ENCODE measurements around the gene CHMP6. TPM values are rescaled to one million over a fixed set of nuclear protein-coding genes. Genes with fewer than 3 reads are reported as not detected.
"Not testable (repeated sequence)": the region's sequence is repeated elsewhere in the genome, so short reads cannot be mapped to it uniquely, and the experiment has no call there.

CHMP6 gene
- total RNA-seq, 1 donor from 2014 or later = 22.5 TPM

DNA sequence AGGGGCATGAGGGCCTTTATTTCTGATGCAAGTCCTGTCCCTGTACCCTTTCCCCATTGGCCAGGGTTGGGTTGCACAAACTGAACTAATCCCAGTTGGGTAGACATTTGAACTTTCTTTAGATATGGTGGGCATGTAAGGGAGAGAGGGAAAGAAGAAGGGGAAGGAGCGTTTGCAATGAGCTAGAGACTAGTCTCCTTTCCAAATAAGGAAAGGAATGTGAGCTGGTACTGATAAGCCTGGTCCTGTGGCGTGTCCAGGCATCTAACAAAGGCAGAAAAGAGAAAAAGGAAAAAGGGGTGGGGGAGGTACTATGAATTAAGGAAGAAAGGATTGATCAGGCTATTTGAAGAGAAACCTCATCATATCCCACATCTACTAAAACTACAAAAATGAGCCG is 20.3 kb downstream of the CHMP6 start:
- no peak for DNase-seq

DNA sequence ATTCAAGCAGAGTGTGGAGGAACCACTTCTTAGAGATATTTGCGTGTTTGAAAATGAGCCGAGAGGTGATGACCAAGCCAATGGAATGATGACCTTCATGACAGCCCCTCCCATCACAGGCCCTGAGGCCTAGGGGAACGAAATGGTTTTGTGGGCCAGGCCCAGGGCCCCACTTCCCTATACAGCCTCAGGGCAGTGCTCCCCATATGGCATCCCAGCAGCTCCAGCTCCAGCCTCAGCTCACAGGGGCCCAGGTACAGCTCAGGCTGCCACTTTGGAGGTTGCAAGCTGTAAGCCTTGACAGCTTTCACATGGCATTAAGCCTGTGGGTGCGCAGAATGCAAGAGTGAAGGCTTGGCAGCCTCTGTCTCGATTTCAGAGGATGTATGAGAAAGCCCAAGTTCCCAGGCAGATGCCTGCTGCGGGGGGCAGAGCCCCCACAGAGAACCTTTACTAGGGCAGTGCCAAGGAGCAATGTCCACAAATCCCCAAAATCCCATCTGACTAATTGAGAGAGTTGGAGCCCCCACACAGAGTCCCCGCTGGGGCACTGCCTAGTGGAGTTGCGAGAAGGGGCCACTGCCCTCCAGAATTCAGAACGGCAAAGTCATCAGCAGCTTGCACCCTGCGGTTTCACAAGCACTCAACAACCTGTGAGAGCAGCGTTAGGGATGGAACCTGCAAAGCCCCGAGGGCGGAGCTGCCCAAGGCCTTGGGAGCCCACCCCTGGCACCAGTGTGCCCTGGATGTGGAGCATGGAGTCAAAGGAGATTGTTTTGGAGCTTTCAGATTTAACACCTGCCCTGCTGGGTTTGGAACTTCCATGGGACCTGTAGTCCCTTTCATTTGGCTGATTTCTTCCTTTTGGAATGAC is 21.2 kb downstream of the CHMP6 start:
- DNase-seq = no peak

DNA sequence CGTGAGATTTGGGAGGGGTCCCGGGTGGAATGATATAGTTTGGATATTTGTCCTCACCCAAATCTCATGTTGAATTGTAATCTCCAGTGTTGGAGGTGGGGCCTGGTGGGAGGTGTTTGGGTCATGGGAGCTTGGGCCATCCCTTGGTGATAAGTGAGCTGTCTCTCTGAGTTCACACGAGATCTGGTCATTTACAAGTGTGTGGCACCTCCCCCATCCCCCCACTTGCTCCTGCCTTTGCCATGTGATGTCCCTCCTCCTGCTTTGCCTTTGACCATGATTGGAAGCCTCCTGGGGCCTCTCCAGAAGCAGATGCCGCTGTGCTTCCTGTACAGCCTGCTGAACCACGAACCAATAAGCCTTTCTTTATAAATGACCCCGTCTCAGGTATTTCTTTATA is 22.0 kb downstream of the CHMP6 start:
- DNase-seq = no peak

DNA sequence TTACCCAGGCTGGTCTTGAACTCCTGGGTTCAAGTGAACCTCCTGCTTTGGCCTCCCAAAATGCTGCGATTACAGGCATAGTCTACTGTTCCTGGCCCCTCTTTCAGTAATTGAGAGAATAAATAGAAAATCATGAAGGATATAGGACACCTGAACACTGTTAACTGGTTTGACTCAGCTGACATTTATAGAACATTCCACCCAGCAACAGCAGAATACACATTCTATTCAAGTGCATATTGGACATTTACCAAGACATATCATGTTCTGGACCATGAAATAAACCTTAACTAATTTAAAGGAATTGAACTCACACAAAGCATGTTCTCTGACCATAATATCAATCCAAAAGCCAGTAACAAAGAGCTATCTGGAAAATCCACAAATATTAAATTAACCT is 23.5 kb downstream of the CHMP6 start:
- peak; percentile 91 for DNase-seq

DNA sequence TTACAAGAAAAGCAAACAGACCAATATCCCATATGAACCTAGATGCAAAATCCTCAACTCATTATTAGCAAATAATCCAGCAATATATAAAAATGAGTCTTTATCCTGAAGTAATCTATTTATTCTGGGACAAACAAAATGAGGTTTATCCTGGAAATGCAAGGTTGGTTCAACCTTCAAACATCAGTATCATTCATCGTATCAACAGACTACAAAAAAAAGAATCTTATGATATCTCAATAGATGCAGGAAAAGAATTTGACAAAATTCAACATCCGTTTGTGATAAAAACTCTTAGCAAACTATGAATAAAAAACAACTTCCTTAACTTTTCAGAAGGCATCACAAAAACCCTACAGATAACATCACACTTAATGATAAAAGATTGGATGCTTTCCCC is 24.9 kb downstream of the CHMP6 start:
- DNase-seq = no peak

DNA sequence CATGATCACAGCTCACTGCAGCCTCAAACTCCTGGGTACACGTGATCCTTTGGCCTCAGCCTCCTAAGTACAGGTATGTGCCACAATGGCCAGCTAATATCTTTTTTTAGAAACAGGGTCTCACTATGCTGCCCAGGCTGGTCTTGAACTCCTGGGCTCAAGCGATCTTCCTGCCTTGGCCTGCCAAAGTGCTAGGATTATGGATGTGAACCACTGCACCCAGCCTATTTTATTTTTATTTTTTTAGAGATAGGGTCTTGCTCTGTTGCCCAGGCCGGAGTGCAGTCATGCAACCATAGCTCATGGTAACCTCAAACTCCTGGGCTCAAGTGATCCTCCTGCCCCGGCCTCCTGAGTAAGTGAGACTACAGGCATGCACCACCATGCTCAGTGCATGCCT is 25.7 kb downstream of the CHMP6 start:
- DNase-seq = not testable (repeated sequence)

DNA sequence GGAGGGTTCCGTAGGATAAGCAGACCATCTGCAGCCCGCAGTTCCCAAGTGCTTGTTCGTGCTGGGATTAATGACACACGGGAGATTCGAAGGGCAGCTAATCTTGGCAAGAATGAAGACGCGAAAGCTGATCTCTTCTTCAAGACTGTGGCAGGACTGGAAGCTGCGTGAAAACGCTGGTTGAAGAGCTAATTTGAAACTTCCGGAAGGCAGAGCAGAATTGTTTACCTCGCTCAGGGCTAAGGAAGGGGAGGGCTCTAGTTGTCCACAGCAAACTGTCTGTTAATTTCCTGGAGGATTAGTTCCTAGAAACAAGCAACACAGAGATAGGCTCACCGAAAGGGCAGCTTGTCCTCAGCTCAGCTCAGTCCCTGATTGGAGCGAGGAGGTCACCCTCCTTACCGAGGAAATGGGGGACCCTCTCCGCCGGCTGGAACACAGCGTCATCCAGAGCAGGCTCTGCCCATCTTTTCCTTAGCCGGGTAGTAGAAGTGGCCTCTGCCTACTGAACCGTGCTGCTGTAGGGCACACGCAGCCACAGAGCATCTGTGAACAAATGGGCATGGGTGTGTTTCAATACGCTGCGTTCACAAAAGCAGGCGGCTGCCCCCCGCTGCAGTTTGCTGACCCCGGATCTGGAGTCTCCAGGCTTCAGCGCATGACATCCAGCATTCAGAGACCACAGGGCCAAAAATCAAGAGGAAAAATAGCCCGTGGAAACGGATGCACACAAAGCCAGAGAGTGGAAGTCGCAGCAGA is 26.6 kb downstream of the CHMP6 start:
- DNase-seq = peak; percentile 88

DNA sequence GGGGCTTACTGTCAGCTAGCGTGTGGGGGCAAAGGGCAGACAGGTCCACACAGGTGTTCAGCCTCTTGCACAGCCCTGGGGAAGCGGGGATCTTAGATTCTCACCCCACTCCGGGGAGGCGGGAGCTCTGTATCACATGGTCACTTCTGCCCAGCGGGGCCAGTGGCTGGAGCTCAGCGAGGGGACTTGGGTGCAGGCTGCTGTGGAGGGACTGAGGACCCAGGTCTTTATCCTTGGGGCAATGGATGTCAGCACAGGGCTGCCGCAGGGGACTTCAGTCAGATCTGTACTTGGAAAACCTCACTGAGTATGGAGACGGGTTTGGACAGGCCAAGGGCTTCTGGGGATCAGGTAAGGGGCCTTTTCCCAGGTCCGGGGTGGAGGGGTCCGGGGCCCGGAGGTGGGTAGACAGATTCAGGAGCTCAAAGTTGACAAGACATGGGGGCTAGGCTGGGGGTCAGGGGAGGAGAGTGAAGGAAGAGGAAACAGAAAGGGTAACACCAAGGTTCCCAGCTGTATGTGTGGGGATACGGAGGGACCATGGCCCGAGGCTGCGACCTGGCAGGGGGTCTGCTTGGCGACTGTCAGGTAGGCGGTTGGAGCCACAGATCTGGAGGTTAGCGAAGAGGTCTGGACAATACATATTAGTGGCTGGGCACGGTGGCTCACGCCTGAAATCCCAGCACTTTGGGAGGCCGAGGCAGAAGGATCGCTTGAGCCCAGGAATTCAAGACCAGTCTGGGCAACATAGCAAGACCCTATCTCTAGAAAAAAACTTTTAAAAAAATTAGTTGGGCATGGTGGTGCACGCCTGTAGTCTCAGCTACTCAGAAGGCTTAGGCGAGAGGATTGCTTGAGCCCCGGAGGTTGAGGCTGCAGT is 28.2 kb downstream of the CHMP6 start:
- DNase-seq = no peak

DNA sequence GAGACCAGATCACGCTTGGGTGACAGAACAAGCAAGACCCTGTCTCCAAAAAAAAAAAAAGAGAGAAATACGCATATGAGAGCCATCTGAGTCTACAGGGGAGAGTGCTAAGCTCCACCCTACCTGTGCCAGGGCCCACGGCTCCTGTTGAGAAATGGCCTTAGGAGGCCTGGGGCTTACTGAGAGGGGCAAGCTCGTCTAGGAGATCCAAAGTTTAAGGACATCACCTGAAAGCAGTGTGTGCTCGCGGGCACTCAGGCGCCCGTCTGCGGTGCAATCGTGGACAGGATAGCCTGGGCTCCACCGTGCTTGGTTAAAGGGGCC is 28.8 kb downstream of the CHMP6 start:
- DNase-seq = no peak

DNA sequence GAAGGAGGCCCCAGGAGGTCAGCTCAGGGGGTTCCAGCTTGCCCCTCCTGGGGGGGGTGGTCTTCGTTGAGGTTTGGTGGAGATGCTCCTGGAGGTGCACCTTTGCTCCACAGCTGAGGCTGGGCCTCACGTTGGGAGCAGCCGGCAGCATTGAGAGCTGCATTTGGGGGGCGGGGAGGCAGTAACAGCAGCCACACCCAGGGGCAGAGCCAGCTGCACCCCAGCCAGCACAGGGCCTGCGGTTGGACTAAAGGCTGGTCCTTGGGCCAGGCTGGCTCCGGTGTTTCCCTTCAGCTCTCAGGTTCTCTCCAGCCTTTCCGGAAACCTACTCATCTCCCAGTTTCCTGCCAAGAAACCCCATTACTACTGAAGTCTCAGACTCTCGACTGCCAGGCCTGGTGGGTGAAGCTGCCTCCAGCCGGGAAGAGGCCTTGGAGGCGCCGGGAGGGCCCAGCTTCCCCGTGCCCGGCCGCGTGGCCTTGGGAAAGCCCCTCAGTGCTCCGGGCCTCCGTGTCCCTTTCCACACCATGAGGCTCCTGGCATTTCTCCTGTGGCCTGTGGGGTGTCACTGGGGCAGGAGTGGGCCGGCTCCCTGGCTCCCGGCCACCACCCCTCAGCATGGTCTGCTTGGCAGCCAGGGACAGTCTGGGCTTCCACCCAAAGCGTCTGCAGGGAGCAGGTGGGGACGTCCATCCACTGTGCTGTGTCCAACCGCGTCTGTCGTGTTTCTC is 29.3 kb downstream of the CHMP6 start:
- peak; percentile 81 for DNase-seq

DNA sequence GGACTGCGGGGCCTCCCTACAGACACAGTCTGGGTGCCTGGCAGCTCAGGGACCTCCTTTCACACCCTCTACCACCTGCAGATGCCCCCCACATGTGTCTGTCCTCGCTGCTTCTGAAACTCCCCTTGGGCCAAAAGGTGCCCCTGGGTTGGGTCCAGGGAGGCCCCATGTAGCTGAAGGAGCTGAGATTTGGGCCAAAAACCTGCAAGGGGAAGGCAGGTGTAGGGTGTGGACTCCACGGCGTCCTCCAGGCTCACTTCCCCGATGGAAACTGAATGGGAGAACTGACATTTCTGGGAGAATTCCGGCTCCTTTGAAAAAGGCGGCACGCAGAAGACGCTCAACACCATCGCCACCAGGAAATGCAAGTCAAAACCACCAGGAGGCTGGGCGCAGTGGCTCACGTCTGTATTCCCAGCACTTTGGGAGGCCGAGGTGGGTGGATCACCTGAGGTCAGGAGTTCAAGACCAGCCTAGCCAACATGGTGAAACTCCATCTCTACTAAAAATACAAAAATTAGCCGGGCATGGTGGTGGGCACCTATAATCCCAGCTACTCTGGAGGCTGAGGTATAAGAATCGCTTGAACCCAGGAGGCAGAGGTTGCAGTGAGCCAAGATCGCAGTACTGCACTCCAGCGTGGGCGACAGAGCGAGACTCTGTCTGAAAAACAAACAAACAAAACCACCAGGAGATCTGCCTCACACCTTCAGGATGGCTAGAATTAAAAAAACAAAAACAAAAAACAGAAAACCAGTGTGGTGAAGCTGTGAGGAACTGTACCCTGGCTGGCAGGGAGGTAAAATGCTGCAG is 30.1 kb downstream of the CHMP6 start:
- DNase-seq = no peak

DNA sequence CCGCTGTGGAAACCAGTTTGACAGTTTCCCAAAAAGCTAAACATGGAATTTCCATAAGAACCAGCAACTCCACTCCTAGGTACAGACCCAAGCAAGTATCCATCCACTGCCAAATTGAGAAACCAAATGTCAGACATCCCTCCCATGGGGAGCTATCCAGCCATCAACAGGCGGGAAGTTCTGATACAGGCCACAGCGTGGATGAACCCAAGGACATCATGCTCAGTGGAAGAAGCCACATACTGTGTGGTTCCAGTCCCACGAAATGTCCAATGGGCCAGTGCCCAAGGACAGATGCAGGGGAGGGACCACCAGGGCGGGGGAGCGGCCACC is 30.7 kb downstream of the CHMP6 start:
- no peak for DNase-seq

DNA sequence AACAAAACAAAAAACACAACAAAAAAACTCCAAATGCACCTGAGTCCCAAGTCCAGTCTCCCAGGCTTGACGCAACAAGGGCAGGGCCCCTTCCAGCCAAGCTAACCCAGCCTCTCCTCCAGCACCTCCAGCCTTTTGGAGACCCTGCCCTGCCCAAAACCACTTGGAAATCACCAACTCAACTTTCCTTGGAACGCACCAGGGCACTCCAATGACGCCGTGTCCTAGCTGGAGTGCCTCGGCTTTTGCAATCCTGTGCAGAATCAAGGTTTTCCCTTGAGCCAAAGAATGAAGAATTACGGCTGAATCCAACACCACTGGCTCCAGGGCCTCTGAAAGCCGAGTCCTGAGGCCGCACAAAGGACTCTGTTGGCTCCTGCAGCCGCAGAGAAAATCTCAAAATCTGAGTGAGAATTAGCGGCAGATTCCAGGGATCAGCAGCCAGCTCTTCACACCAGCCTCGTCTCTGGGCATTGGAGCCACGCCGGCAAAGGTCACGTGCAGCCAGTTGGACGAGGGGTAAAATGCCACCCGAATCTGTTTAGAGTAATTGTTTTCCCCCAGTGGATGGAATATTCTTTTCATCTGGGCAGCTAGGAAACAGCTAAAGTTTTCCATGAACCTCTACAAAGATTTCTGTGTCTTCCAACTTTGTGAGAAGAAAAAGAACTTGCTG is 33.6 kb downstream of the CHMP6 start:
- DNase-seq = peak; percentile 83

DNA sequence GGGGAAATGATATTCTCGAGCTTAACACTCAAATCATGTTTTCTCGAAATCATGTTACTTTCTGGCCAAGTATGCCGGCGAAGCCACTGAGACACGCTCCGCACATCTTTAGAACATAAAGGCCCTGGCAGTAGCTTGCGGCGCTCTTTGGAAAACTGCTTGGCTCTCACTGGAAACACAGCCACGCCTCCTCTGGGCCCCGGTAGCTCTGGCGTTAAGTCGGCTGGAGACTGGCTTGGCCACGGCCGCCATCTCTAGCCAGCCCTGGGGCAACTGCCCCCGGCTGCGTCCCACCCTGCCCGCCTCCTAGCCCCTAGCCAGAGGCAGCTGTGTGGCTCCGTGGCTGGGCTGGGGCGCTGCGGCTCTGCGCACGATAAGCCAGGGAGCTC is 34.1 kb downstream of the CHMP6 start:
- peak; percentile 85 for DNase-seq

DNA sequence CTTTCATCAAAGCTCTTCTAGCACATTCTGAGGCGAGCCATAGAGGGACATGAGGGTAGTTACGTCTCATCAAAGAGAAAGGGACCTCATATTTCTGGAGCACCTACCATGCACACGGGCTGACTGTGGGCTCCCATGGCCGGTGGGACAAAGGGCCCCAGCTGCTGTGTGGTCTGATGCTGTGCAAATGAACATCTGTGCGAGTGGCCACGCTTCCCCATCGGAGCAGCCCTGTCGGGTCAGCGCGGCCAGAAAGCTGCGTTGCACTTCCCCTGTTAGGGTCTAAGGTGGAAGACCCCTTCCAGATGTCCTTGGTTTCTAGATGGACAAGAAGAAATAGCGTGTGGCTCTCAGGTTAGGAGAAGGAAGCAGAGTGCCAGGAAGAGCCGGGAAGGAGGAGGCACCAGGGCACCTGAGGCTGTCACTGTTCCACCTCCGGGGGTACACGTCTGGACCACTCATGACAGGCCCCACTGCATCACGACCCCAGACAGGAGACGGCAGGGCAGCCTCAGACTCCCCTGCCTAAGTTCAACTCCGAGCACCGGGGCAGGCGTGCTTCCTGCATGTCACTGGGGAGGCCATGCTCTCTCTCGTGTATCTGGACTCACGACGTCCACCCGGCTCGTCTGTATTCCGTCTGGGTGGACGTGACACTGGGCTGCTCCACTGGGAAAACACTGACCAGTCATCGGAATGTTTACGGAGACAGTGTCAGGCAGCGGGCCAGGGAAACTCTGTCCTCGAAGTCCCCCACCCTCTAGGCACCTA is 34.8 kb downstream of the CHMP6 start:
- no peak for DNase-seq

DNA sequence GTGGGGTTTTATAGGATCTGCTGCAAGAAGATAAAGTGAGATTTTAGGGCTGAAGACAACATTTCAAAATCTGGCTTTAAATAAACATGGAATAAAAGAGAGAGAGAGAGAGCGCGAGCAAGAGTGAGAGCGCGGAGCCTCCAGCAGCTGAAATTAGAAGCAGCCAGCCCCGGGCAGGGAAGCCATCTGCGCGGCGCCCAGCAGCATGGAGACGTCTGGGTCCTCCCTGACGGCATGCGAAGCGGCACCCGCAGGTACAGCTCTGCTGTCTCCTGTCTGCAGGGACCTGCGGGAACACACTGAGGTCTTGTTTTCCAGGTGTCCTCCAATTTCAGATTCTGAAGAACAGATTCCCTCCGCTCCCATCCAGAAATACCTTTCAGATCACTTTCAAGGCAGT is 35.4 kb downstream of the CHMP6 start:
- no peak for DNase-seq

DNA sequence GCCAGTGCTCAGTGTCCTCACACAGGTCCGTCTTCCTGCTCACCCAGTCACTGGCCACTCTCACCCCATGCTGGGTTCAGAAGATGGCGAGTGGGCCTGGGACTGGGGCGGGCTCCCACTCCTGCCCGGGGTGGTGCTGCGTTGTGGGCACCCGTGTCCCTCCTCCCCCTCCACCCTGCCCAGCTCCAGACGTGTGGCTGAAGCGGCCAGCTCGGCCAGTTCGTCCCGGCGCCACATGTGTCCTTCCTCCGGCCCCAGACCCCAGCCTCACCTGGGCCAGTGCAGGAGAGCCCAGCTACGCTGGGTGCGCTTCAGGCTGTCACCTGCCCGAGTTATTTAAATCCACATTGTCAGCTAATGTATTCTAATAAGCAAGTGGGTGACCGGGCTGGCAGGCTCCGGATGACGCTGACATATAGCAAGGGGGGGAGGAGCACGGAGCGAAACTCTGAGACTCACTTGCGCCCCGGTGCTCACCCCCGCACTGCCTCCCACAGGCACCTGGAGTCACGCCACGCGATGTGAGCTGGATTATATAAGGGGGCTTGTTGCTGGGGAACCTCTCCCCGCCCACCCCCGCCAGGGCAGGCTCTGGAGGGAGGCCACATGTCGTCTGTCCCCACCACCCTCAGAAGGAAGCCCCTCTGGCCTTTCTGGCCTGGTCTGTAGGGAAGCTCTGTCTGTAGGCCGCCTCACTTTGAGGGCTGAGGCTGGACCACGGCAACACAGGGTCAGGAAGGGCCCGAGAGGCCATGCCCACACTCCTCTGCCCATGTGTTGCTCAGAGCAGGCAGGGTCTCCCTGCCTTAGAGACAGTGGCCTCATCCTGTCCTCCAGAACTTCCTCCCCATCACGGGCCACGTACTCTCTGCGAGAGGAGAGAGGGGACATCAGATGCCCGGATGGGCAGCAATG is 36.2 kb downstream of the CHMP6 start:
- DNase-seq = no peak

DNA sequence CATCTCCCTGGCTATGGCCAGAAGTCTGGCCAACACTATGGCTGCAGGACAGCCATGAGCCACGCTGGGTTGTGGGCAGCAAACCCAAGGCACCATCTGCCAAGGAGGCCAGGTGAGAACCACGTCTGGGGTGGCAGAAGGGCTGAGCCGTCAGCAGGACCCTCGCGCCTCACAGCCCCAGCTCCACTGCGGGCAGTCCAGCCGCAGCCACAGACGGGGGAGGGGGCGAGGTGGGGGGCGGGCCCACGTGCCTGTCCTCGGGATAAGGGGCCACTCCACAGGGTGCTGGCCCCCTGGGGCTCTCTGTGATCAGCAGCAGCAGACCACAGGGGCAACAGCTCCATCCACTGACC is 36.8 kb downstream of the CHMP6 start:
- no peak for DNase-seq

DNA sequence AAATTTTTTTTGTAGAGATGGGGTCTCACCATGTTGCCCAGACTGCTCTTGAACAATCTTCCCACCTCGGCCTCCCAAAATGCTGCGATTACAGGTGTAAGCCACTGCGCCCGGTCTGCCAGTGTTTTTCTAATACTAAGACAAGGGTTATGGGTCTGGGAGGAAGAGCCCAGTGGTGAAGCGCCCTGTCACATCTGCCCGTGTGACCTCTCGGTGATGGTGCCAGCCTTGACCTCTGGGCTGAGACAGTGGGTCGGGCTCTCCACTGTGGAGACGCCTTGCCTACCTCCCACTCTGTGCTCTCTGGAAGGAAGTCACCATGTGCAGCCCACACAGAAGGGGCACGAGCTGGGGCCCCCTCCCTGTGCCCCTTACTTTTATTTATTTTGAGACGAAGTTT is 38.2 kb downstream of the CHMP6 start:
- no peak for DNase-seq
